H1 (cell line): ENCODE measurements around the gene MTRFR. TPM values are rescaled to one million over a fixed set of nuclear protein-coding genes. Genes with fewer than 3 reads are reported as not detected.

Source experiments
- HDAC6 ChIP-seq: IDR thresholded peaks from one replicate; pipeline ENCODE4 v1.7.1; 2012; ENCODE audit warnings: low read depth, mild to moderate bottlenecking, inconsistent platforms, low read length, moderate library complexity
- KDM1A ChIP-seq: fragments of 200-600, 300-600 bp; sonication (generic); IDR thresholded peaks from 2 replicates; pipeline ENCODE4 v1.7.1; 2016; ENCODE audit warnings: mild to moderate bottlenecking, low read length, borderline replicate concordance
- PHF8 ChIP-seq: fragments of 200-600 bp; sonication (generic); conservative IDR thresholded peaks from 2 replicates; pipeline ENCODE4 v1.7.1; 2012; ENCODE audit warnings: low read depth, mild to moderate bottlenecking, inconsistent platforms, low read length, moderate library complexity
- POLR2A ChIP-seq, 2 experiments: IDR thresholded peaks; 1 replicate in 1 of 2; 2 replicates in 1 of 2; pipeline ENCODE4 v1.6.1; 2011; ENCODE audit warnings: low read depth in 2 of 2, low read length in 2 of 2, mild to moderate bottlenecking in 2 of 2; ENCODE audit errors: control extremely low read depth in 1 of 2
- SAP30 ChIP-seq: fragments of 300-600 bp; sonication (generic); IDR thresholded peaks from 2 replicates; pipeline ENCODE4 v1.7.1; 2012; ENCODE audit warnings: low read length, moderate library complexity, mild to moderate bottlenecking, inconsistent platforms; ENCODE audit not compliant: insufficient read depth, insufficient replicate concordance
- TAF1 ChIP-seq: IDR thresholded peaks from 2 replicates; pipeline ENCODE4 v1.6.1; 2011; ENCODE audit warnings: mild to moderate bottlenecking, low read depth, low read length
- YY1 ChIP-seq: IDR thresholded peaks from 2 replicates; pipeline ENCODE4 v1.6.1; 2011; ENCODE audit warnings: low read depth, mild to moderate bottlenecking, low read length
- polyA plus RNA-seq, 7 experiments: library from polyadenylated mRNA; depleted of rRNA in 3 of 7; stranded (reverse) in 5 of 7; unstranded in 2 of 7; fragments of >200 nt in 5 of 7; fragments of 200-250 nt in 2 of 7; gene quantifications; 1 replicate in 5 of 7; 2 replicates in 1 of 7; 4 replicates in 1 of 7; pipeline versions ENCODE4 v1.2.1 to v1.2.3, GENCODE V29; 2011 to 2013; ENCODE audit warnings: missing spikeins in 2 of 7, mixed read lengths in 2 of 7
- total RNA-seq: library from RNA; stranded (reverse); fragmentation: NEBNext Ultra II Directional; extraction: Animal tissue kit (Norgen Biotek cat#: 25700); gene quantifications from 2 replicates; pipeline ENCODE4 v1.2.1, GENCODE V29; 2021
- TF ChIP-seq, protein P1 (sequence below): fragments of 300-600 bp; sonication (generic); IDR thresholded peaks from 2 replicates; pipeline ENCODE4 v1.7.1; 2012; ENCODE audit warnings: low read length, moderate library complexity, mild to moderate bottlenecking, inconsistent platforms; ENCODE audit not compliant: insufficient replicate concordance

The MTRFR gene
- total and polyA plus RNA-seq, 2 of the 8 experiments (the other 6 are each of a cell fraction or from before 2014, with no cell fraction given), result 9.2 to 12.9 TPM

- TF ChIP-seq, protein P1, sequence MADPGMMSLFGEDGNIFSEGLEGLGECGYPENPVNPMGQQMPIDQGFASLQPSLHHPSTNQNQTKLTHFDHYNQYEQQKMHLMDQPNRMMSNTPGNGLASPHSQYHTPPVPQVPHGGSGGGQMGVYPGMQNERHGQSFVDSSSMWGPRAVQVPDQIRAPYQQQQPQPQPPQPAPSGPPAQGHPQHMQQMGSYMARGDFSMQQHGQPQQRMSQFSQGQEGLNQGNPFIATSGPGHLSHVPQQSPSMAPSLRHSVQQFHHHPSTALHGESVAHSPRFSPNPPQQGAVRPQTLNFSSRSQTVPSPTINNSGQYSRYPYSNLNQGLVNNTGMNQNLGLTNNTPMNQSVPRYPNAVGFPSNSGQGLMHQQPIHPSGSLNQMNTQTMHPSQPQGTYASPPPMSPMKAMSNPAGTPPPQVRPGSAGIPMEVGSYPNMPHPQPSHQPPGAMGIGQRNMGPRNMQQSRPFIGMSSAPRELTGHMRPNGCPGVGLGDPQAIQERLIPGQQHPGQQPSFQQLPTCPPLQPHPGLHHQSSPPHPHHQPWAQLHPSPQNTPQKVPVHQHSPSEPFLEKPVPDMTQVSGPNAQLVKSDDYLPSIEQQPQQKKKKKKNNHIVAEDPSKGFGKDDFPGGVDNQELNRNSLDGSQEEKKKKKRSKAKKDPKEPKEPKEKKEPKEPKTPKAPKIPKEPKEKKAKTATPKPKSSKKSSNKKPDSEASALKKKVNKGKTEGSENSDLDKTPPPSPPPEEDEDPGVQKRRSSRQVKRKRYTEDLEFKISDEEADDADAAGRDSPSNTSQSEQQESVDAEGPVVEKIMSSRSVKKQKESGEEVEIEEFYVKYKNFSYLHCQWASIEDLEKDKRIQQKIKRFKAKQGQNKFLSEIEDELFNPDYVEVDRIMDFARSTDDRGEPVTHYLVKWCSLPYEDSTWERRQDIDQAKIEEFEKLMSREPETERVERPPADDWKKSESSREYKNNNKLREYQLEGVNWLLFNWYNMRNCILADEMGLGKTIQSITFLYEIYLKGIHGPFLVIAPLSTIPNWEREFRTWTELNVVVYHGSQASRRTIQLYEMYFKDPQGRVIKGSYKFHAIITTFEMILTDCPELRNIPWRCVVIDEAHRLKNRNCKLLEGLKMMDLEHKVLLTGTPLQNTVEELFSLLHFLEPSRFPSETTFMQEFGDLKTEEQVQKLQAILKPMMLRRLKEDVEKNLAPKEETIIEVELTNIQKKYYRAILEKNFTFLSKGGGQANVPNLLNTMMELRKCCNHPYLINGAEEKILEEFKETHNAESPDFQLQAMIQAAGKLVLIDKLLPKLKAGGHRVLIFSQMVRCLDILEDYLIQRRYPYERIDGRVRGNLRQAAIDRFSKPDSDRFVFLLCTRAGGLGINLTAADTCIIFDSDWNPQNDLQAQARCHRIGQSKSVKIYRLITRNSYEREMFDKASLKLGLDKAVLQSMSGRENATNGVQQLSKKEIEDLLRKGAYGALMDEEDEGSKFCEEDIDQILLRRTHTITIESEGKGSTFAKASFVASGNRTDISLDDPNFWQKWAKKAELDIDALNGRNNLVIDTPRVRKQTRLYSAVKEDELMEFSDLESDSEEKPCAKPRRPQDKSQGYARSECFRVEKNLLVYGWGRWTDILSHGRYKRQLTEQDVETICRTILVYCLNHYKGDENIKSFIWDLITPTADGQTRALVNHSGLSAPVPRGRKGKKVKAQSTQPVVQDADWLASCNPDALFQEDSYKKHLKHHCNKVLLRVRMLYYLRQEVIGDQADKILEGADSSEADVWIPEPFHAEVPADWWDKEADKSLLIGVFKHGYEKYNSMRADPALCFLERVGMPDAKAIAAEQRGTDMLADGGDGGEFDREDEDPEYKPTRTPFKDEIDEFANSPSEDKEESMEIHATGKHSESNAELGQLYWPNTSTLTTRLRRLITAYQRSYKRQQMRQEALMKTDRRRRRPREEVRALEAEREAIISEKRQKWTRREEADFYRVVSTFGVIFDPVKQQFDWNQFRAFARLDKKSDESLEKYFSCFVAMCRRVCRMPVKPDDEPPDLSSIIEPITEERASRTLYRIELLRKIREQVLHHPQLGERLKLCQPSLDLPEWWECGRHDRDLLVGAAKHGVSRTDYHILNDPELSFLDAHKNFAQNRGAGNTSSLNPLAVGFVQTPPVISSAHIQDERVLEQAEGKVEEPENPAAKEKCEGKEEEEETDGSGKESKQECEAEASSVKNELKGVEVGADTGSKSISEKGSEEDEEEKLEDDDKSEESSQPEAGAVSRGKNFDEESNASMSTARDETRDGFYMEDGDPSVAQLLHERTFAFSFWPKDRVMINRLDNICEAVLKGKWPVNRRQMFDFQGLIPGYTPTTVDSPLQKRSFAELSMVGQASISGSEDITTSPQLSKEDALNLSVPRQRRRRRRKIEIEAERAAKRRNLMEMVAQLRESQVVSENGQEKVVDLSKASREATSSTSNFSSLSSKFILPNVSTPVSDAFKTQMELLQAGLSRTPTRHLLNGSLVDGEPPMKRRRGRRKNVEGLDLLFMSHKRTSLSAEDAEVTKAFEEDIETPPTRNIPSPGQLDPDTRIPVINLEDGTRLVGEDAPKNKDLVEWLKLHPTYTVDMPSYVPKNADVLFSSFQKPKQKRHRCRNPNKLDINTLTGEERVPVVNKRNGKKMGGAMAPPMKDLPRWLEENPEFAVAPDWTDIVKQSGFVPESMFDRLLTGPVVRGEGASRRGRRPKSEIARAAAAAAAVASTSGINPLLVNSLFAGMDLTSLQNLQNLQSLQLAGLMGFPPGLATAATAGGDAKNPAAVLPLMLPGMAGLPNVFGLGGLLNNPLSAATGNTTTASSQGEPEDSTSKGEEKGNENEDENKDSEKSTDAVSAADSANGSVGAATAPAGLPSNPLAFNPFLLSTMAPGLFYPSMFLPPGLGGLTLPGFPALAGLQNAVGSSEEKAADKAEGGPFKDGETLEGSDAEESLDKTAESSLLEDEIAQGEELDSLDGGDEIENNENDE, result no peak
- TF ChIP-seq KDM1A, result no peak
- no peak for TF ChIP-seq TAF1
- no peak for TF ChIP-seq HDAC6
- TF ChIP-seq SAP30, result no peak
- TF ChIP-seq PHF8, result no peak
- no peak for TF ChIP-seq POLR2A (IDR thresholded peaks at IDR 0.05; ENCODE audit: control extremely low read depth in 1 of 2, low read depth in 2 of 2, low read length in 2 of 2)
- no peak for TF ChIP-seq YY1
These were observed 21.7 kb downstream of the MTRFR start (continued) for GRCh38 chr12:123254853-123255446.
